ENCODE results near the gene OR13A1. TPM values are rescaled to one million over a fixed set of nuclear protein-coding genes. Genes with fewer than 3 reads are reported as not detected.

OR13A1 gene
- total RNA-seq, 1 experiment from 2014 or later = not detected

DNA sequence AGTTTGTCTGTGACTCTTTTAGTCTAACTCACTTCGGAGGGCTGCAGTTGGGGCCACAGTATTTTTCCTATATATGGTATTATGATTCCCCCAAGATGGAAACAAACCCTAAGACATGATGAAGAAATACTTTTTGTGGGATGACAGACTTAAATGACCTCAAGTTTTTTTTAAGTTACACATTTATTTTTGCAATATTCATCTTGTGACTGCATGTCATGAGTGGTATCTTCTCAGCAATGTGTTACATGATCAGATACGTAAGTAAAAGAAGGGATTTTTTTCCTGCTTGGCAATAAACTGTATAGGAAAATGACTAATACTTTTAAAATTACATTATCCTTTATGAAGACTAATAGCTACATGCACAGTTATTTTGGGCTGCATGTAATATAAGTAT is 57.8 kb downstream of the OR13A1 start:
- intact Hi-C loops (cut with micrococcal nuclease; ENCODE audit: unreplicated experiment) = loop anchor here (10.0 kb wide), 2 partner anchors 117 to 417 kb away; partner anchors contain the start of genes ALOX5 and ZFAND4
- no peaks in the 10 kb centered on the region for H3K9me2 ChIP-seq (ENCODE audit: insufficient read depth)
- CTCF ChIA-PET = interaction anchor here (0.5 kb wide), 1 partner anchor 770 kb away, joined by 6 read pairs; no protein-coding TSS in a partner anchor

DNA sequence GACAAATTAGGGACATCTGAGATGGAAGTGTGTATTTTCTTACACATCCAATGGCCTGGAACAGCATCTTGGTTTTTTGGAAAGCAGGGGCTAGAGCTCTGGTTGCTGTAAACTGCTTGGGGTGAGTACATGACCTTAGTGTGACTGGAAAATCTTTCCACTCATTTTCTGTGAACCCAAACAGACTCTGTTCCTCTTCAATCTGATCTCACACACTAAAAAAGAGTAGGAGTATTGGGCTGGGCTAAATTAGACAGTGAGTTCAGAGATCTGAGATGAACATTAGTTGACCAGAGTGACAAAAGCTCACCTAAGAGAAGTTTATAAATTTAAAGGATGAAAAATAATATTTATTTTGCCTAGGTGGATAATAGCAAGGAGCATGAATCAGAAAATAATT is 59.2 kb downstream of the OR13A1 start:
- CTCF ChIA-PET = no interaction called here
- POLR2A ChIA-PET (ENCODE audit: unreplicated experiment) = no interaction called here
- intact Hi-C loops (cut with micrococcal nuclease; ENCODE audit: unreplicated experiment) = loop anchor here (10.0 kb wide), 2 partner anchors 119 to 419 kb away; partner anchors contain the start of genes ALOX5 and ZFAND4

More for the DNA sequence above, 57.8 kb downstream of the OR13A1 start:
- no TSS peak for BruUV-seq (replicated peaks)
- Histone ChIP-seq H3K4me1 (replicated peaks; ENCODE audit: insufficient read depth) (no peaks in the 10 kb centered on the region), H3K9me3 (ENCODE audit: insufficient read depth, low read depth) (no peaks in the 10 kb centered on the region), H3K36me3 (ENCODE audit: low read depth) (no peaks in the 10 kb centered on the region), H3K4me3 (no peak overlapping the region), H3K27ac (no peak overlapping the region), H4K20me1 (ENCODE audit: insufficient read depth) (no peaks in the 10 kb centered on the region), H3K79me2 (ENCODE audit: low read depth) (no peaks in the 10 kb centered on the region), H3K27me3 (ENCODE audit: insufficient read depth, low read depth) (0 out of 2 replicates have a peak, but pooled peaks cover 2% of the 10 kb centered on the region), H3F3A (ENCODE audit: insufficient read depth, low read depth) (no peaks in the 10 kb centered on the region), H3K4me2 (no peak overlapping the region), H2AFZ (no peak overlapping the region)
- TF ChIP-seq EZH2 (IDR thresholded peaks at IDR 0.05; ENCODE audit: low read depth) = no peak
- TF ChIP-seq, protein P1, sequence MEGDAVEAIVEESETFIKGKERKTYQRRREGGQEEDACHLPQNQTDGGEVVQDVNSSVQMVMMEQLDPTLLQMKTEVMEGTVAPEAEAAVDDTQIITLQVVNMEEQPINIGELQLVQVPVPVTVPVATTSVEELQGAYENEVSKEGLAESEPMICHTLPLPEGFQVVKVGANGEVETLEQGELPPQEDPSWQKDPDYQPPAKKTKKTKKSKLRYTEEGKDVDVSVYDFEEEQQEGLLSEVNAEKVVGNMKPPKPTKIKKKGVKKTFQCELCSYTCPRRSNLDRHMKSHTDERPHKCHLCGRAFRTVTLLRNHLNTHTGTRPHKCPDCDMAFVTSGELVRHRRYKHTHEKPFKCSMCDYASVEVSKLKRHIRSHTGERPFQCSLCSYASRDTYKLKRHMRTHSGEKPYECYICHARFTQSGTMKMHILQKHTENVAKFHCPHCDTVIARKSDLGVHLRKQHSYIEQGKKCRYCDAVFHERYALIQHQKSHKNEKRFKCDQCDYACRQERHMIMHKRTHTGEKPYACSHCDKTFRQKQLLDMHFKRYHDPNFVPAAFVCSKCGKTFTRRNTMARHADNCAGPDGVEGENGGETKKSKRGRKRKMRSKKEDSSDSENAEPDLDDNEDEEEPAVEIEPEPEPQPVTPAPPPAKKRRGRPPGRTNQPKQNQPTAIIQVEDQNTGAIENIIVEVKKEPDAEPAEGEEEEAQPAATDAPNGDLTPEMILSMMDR (conservative IDR thresholded peaks at IDR 0.05) = no peak
- POLR2A ChIA-PET (ENCODE audit: unreplicated experiment) = no interaction called here
- DNase-seq = no peak

DNA sequence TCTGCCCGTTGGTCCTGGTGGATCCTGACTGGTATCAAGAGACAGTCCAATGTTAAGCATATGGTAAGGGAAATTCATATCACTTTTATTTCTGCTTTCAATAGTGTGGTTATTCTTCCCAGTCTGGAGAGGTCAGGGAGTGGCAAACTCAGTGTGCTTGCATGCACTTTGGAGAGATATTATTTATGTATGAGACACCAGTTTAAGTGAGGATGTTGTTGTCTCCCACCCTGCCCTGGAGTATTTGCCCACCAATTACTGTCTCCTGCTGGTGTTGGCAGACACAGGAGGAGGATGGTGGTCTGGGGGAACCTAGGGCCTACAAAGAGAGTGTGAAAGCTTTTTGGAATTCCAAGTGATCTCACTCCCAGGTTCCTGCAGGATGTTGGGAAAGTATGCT is 59.7 kb downstream of the OR13A1 start:
- CTCF ChIA-PET = no interaction called here
- no peaks in the 10 kb centered on the region for H3K4me1 ChIP-seq (replicated peaks; ENCODE audit: insufficient read depth)
- intact Hi-C loops (cut with micrococcal nuclease; ENCODE audit: unreplicated experiment) = loop anchor here (10.0 kb wide), 2 partner anchors 119 to 419 kb away; partner anchors contain the start of genes ALOX5 and ZFAND4

More for the DNA sequence above, 59.2 kb downstream of the OR13A1 start:
- Histone ChIP-seq H3K36me3 (ENCODE audit: low read depth) (no peaks in the 10 kb centered on the region), H3K9me2 (ENCODE audit: insufficient read depth) (no peaks in the 10 kb centered on the region), H2AFZ (no peak overlapping the region), H3K9me3 (ENCODE audit: insufficient read depth, low read depth) (no peaks in the 10 kb centered on the region), H3K4me2 (no peak overlapping the region), H3K27ac (no peak overlapping the region), H3F3A (ENCODE audit: insufficient read depth, low read depth) (no peaks in the 10 kb centered on the region), H3K4me3 (no peak overlapping the region), H3K27me3 (ENCODE audit: insufficient read depth, low read depth) (no peaks in the 10 kb centered on the region), H3K79me2 (ENCODE audit: low read depth) (no peaks in the 10 kb centered on the region), H4K20me1 (ENCODE audit: insufficient read depth) (no peaks in the 10 kb centered on the region), H3K4me1 (replicated peaks; ENCODE audit: insufficient read depth) (no peaks in the 10 kb centered on the region)
- TF ChIP-seq, protein P1 (conservative IDR thresholded peaks at IDR 0.05) = no peak
- no peak for TF ChIP-seq EZH2 (IDR thresholded peaks at IDR 0.05; ENCODE audit: low read depth)
- BruUV-seq (replicated peaks) = no TSS peak
- DNase-seq = no peak

More for the DNA sequence above, 59.7 kb downstream of the OR13A1 start:
- no TSS peak for BruUV-seq (replicated peaks)
- Histone ChIP-seq H3K27me3 (ENCODE audit: insufficient read depth, low read depth) (no peaks in the 10 kb centered on the region), H4K20me1 (ENCODE audit: insufficient read depth) (no peaks in the 10 kb centered on the region), H3K27ac (no peak overlapping the region), H3K4me2 (no peak overlapping the region), H2AFZ (no peak overlapping the region), H3K79me2 (ENCODE audit: low read depth) (no peaks in the 10 kb centered on the region), H3K36me3 (ENCODE audit: low read depth) (no peaks in the 10 kb centered on the region), H3K9me3 (ENCODE audit: insufficient read depth, low read depth) (no peaks in the 10 kb centered on the region), H3K4me3 (no peak overlapping the region), H3K9me2 (ENCODE audit: insufficient read depth) (no peaks in the 10 kb centered on the region), H3F3A (ENCODE audit: insufficient read depth, low read depth) (no peaks in the 10 kb centered on the region)
- POLR2A ChIA-PET (ENCODE audit: unreplicated experiment) = no interaction called here
- no peak for DNase-seq
- TF ChIP-seq EZH2 (IDR thresholded peaks at IDR 0.05; ENCODE audit: low read depth) = no peak
- TF ChIP-seq, protein P1 (conservative IDR thresholded peaks at IDR 0.05) = no peak

Data from PC-9 (cell line).